Loucy (cell line): ENCODE data around the gene ATF7.

Experiments
- EZH2phosphoT487 ChIP-seq: fragments of 200-600 bp; IDR thresholded peaks from 2 replicates; pipeline ENCODE4 v1.6.1; 2018; ENCODE audit warnings: antibody characterized with exemption, mild to moderate bottlenecking, moderate library complexity, borderline replicate concordance
- TF ChIP-seq, protein P1 (sequence below): fragments of 200-600 bp; sonication (generic); conservative IDR thresholded peaks from 2 replicates; pipeline ENCODE4 v1.5.1; 2014; ENCODE audit warnings: mild to moderate bottlenecking, antibody characterized with exemption, low read length

DNA sequence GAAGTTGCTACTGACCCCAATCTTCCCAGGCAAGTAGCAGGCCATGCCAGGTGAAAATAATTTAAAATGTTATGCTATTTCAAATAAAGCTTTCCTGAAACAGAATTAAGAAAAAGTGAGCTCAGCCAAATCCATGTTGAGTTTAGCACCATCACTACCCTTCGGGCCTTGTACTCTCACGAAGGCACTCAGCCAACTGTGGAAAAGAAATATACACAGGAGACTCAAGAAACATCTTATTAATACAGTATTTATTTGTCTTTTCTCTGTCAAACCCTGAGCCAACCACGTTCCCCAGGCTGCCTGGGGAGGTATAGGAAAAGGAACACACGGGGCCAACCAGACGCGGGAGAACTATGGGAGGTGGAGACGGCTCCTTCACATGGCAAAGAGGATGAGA is 38.8 kb upstream of the ATF7 start:
- TF ChIP-seq, protein P1, sequence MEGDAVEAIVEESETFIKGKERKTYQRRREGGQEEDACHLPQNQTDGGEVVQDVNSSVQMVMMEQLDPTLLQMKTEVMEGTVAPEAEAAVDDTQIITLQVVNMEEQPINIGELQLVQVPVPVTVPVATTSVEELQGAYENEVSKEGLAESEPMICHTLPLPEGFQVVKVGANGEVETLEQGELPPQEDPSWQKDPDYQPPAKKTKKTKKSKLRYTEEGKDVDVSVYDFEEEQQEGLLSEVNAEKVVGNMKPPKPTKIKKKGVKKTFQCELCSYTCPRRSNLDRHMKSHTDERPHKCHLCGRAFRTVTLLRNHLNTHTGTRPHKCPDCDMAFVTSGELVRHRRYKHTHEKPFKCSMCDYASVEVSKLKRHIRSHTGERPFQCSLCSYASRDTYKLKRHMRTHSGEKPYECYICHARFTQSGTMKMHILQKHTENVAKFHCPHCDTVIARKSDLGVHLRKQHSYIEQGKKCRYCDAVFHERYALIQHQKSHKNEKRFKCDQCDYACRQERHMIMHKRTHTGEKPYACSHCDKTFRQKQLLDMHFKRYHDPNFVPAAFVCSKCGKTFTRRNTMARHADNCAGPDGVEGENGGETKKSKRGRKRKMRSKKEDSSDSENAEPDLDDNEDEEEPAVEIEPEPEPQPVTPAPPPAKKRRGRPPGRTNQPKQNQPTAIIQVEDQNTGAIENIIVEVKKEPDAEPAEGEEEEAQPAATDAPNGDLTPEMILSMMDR = no peak
- TF ChIP-seq EZH2phosphoT487 = no peak
